IMR-90 (cell line): ENCODE results near the gene ZFYVE21.

Experiments used
- CEBPB ChIP-seq: IDR thresholded peaks from 2 replicates; pipeline ENCODE4 v1.6.1; 2012; ENCODE audit warnings: low read depth, low read length, improper control_type of control experiment
- CTCF ChIP-seq: conservative IDR thresholded peaks from 2 replicates; pipeline ENCODE4 v1.5.1; 2012; ENCODE audit warnings: mild to moderate bottlenecking, low read depth, low read length, improper control_type of control experiment
- FOS ChIP-seq: fragments of 150-350 bp; IDR thresholded peaks from 2 replicates; pipeline ENCODE4 v1.6.1; 2016; ENCODE audit warnings: low read depth, low read length
- POLR2A ChIP-seq: IDR thresholded peaks from 2 replicates; pipeline ENCODE4 v1.6.1; 2012; ENCODE audit warnings: mild to moderate bottlenecking, low read depth, low read length
- SMC3 ChIP-seq: fragments of 150-350 bp; IDR thresholded peaks from 2 replicates; pipeline ENCODE4 v1.6.1; 2016; ENCODE audit warnings: low read depth, mild to moderate bottlenecking, antibody characterized with exemption, low read length, moderate library complexity

GRCh38 chr14:103716899-103717411, 1.3 kb downstream of the ZFYVE21 start:
- no peak for TF ChIP-seq CTCF
- no peak for TF ChIP-seq POLR2A
- no peak for TF ChIP-seq CEBPB
- no peak for TF ChIP-seq FOS
- TF ChIP-seq SMC3, result no peak
